ENCODE results near the gene CHMP6. TPM values are rescaled to one million over a fixed set of nuclear protein-coding genes. Genes with fewer than 3 reads are reported as not detected.

Gene CHMP6
- total RNA-seq, 1 donor from 2014 or later, result 19.0 TPM

GRCh38 chr17:81034779-81035520, 43.3 kb downstream of the CHMP6 start, which contains the start of gene BAIAP2:
Gene BAIAP2, plus strand, starts transcription at chr17:81035151. Its CDS starts 104 bp downstream, at chr17:81035255.
- DNase-seq (ENCODE audit: missing footprints) (peak; percentile 98), ATAC-seq (peak; percentile 80)
- intact Hi-C loops (cut with DNase I), result loop anchor here (2.0 to 5.0 kb wide), 2 partner anchors 48 to 202 kb away; partner anchors contain the start of genes NDUFAF8 and TEPSIN

GRCh38 chr17:81035521-81036196, 44.0 kb downstream of the CHMP6 start:
- no peak for DNase-seq (ENCODE audit: missing footprints)
- intact Hi-C loops (cut with DNase I), result loop anchor here (2.0 kb wide), 1 partner anchor 47 kb away; no protein-coding TSS in a partner anchor

DNA sequence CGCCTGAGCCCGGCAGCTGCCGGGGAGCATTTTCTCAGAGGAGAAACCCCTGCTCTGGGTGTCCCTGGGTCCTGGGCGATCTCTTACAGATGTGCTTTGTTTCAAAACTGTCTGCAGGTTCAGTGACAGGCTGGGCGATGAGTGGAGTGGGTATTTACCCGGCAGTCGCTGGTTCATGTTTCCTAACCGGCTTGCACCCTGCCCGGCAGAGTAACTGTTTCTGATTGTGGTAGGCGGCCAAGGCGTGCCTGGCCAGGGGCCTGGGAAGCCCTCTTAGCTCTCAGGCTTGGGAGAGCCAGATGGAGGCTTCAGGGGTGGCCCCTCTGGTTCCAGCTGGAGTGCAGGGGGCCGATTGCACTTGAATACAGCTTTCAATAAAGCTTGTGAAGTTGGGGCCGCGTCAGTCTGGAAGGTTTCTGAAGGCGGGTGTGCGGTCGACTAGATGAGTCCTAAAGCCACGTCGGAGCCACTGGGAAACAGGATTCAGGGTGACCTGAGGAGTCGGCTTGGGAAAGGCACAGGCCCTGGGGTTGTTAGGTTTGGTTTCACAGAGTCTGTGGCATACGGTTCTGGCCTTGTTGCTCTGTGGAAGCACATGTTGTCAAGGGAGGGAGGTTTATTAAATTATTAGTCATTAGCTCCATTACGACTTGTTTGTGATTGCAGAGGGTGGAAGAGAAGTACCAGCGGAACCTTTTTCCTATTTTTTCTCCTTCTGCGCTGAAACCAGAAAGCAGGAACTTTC, 44.7 kb downstream of the CHMP6 start:
- intact Hi-C loops (cut with DNase I), result no loop called here
- DNase-seq (ENCODE audit: missing footprints), result peak; percentile 63

More at GRCh38 chr17:81035521-81036196, 44.0 kb downstream of the CHMP6 start:
- no peak for ATAC-seq

GRCh38 chr17:81037026-81037797, 45.6 kb downstream of the CHMP6 start:
- peak; percentile 78 for ATAC-seq
- peak; percentile 85 for DNase-seq (ENCODE audit: missing footprints)
- intact Hi-C loops (cut with DNase I), result no loop called here

More for the DNA sequence above, 44.7 kb downstream of the CHMP6 start:
- no peak for ATAC-seq

DNA sequence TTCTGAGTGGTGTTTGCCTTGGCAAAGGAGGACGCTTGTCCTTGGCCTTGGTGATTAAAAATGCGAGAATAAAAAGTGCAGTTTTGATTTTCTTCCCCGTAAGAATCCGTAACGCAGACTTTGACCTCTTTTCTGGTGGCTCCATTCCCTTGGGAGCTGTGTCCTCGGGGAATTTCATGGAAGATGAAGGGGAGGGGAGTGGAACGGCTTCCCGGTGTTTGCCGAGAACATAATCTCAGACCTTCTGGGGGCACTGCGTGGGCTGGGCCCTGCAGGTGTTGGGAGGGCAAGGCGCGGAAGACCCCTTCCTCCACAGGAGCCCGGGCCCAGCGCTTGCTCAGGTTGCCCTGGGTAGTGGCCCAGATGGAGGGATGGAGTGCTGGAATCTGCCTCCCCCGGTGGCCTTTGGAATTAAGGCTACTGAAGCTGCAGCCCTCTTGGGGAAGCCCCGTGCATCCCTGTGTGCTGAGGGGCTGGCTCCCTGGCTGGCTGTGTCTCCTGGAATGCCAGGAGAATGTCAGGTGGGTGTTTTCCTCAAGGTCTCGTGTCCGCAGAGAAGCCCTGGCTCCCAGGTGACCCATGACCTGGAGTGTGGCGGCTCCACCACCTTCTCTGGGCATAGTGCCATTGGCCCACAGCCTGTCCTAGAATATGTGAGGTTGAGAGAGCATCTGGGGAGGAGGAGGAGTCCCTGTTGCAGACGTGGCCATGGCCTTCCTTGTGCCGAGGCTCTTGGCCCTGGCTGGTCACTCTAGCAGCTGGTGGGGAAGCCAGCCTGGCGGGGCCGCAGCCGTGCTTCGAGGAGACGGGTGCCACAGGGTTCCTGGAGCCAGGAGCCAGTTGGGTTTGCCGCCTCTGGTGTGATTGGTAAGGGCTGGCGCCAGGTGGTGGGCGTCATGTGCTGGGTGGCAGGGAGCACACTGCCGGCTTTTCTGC, 46.4 kb downstream of the CHMP6 start:
- intact Hi-C loops (cut with DNase I), result no loop called here
- no peak for ATAC-seq
- DNase-seq (ENCODE audit: missing footprints), result peak; percentile 77

DNA sequence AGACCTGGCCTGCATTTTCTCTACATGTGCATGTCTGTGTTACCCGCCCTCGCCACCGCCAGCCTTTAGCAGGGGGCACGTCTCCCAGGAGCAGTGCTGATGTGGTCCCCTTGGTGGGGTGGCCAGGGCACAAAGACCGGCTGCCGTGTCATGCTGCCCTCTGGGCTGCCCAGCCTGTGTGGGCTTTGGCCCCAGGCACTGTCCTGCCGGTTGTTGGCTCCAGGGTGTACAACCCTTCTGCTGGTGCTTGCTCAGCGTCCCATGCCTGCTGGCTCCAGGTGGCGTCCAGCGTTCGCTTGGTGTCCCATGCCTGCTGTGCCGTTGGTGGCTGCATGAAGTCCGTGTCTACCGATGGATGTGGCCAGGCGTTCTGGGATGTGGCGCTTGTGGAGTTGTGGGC, 47.5 kb downstream of the CHMP6 start:
- ATAC-seq, result no peak

DNA sequence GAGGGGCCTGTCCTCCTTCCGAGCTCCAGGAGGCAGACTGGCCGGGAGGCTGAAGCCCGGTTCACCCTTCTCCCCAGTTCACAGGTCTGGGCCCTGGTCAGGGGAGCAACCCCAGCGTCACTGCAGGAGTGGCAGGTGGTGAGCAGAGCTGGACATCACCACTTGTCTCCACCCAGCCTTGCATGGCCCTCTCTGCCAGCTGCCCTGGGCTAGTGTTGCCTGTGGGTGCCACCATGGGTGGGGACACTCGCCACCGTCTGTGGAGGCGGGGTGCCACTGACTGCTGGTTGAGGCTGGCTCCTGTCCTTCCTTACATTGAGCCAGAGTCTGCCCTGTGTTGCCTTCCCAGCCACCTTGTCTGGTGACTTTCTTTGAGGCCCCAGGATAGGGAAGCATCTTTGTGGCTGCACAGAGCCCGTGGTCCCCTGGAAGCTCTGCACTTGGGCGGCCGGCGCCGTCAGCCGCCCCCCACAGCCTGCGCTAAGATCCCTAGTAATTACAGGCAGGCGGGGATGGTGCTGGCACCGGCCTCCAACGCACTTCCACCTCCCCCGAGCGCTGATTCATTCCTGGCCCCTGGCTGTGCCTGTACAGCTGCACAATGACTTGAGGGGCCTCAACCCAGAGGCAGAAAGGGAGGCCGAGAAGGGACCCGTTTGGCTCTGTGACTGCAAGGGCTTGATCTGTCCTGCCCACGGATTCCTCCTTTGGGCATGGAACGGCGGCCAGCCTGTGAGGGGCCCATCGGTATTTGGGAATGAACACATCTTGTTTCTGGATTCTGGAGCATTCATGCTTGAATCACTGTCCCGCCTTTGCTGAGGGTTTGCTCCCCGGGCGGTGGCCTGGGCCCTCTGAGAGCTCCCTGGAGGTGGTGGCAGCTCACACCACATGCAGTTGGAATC, 48.5 kb downstream of the CHMP6 start:
- no peak for DNase-seq (ENCODE audit: missing footprints)
- intact Hi-C loops (cut with DNase I), result no loop called here
- no peak for ATAC-seq

More for the DNA sequence above, 47.5 kb downstream of the CHMP6 start:
- peak; percentile 60 for DNase-seq (ENCODE audit: missing footprints)
- intact Hi-C loops (cut with DNase I), result no loop called here

DNA sequence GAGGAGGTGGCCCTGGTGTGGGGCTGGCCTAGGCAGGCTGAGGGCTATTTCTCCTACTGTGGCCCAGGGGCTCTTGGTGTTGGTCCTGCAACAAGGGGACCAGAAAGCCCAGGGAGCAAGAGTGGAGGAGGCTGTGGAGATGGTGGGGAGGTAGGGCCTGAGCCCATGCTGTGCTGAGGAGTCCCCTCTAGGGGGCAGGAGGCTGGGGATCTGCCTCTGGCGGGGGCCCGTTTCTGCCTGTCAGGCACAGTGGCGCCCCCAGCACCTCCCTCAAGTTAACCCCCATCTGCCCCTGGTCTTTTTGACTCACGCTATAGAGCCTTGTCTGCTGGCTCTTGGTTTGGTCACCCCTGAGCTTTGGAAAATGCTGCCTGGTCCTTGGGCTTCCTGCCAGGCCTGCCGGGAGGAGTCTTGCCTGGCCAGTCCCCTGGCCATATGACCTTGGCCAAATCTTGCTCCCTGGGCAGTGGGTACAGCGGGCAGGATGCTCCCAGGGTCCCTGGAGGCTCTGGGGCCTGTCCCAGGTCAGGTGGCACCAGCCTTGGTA, 49.2 kb downstream of the CHMP6 start:
- DNase-seq (ENCODE audit: missing footprints) (no peak), ATAC-seq (no peak)
- intact Hi-C loops (cut with DNase I), result no loop called here

DNA sequence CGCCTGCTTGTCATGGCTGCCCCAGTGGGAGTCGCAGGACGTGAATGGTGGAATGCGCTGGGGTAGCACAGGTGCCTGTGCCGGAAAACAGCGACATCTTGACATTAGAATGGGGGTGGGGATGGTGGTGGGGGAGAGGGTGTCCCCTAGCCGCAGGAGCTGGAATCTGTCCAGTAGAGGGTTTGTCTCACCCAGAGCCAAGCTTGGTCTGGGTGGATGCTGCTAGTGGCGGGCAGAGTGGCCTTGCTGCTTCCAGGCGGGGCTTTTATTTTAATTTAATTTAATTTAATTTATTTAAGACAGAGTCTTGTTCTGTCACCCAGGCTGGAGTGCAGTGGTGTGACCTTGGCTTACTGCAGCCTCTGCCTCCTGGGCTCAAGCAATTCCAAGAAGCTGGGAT, 51.0 kb downstream of the CHMP6 start:
- no peak for DNase-seq (ENCODE audit: missing footprints)
- ATAC-seq, result no peak
- intact Hi-C loops (cut with DNase I), result no loop called here

GRCh38 chr17:81043319-81043724, 51.7 kb downstream of the CHMP6 start:
- ATAC-seq, result no peak
- intact Hi-C loops (cut with DNase I), result no loop called here
- DNase-seq (ENCODE audit: missing footprints), result no peak

GRCh38 chr17:81043725-81044427, 52.2 kb downstream of the CHMP6 start:
- ATAC-seq, result no peak
- intact Hi-C loops (cut with DNase I), result no loop called here
- DNase-seq (ENCODE audit: missing footprints), result no peak

- intact Hi-C loops (cut with DNase I), result no loop called here
- ATAC-seq (no peak), DNase-seq (ENCODE audit: missing footprints) (no peak)
These were observed 52.8 kb downstream of the CHMP6 start for GRCh38 chr17:81044428-81044763.

GRCh38 chr17:81044764-81045589, 53.3 kb downstream of the CHMP6 start:
- intact Hi-C loops (cut with DNase I), result no loop called here
- ATAC-seq, result peak; percentile 77
- DNase-seq (ENCODE audit: missing footprints), result peak; percentile 96

DNA sequence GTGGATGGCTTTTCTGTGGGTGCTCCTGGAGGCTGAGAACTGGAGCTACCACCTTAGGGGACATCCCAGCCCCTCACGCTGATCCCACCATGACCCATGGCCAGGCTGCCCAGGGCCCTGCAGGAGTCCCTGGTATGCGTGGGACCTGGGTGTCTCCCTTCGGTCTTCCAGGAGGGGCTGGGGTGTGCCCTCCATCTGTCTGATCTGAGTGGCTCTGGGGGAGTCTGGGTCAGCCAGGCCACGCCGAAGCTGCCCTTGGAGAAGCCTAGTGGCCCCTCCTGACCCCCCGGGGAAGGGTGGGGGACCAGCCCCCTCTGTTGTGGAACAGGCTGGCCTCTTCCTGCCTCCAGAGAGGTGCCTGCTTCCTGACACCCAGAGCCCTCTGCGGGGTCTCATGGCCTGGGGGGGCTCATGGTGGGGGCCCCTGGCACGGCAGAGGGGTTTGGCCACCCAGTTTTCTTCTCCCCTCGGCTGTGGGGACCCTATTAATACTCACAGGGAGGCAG, 54.0 kb downstream of the CHMP6 start:
- intact Hi-C loops (cut with DNase I), result no loop called here

More for the DNA sequence above, 54.0 kb downstream of the CHMP6 start:
- ATAC-seq (no peak), DNase-seq (ENCODE audit: missing footprints) (no peak)
